Measurements from ENCODE around the gene ZNF277.
"Not testable (repeated sequence)": the region's sequence is repeated elsewhere in the genome, so short reads cannot be mapped to it uniquely, and the experiment has no call there.

The ZNF277 gene

GRCh38 chr7:112360681-112361080, 154.2 kb downstream of the ZNF277 start:
- DNase-seq: no peak

- DNase-seq: no peak
Observed at GRCh38 chr7:112361154-112361553, 154.7 kb downstream of the ZNF277 start.

GRCh38 chr7:112362053-112362650, 155.7 kb downstream of the ZNF277 start:
- DNase-seq: no peak

GRCh38 chr7:112362731-112363131, 156.2 kb downstream of the ZNF277 start:
- no peak for DNase-seq

- no peak for DNase-seq
Observed at GRCh38 chr7:112364388-112364787, 157.9 kb downstream of the ZNF277 start.

- DNase-seq: no peak
Observed at GRCh38 chr7:112365551-112365950, 159.1 kb downstream of the ZNF277 start.

GRCh38 chr7:112366886-112367285, 160.4 kb downstream of the ZNF277 start:
- no peak for DNase-seq

- no peak for DNase-seq
Observed at GRCh38 chr7:112370436-112370835, 163.9 kb downstream of the ZNF277 start.

- DNase-seq: no peak
Observed at GRCh38 chr7:112371701-112372100, 165.2 kb downstream of the ZNF277 start.

- no peak for DNase-seq
Observed at GRCh38 chr7:112372101-112372500, 165.6 kb downstream of the ZNF277 start.

GRCh38 chr7:112377593-112377992, 171.1 kb downstream of the ZNF277 start:
- no peak for DNase-seq

GRCh38 chr7:112381311-112382091, 175.0 kb downstream of the ZNF277 start:
- no peak for DNase-seq

GRCh38 chr7:112383671-112384417, 177.3 kb downstream of the ZNF277 start:
- DNase-seq: no peak

GRCh38 chr7:112385516-112385915, 179.0 kb downstream of the ZNF277 start:
- DNase-seq: no peak

- DNase-seq: no peak
Observed at GRCh38 chr7:112386619-112387018, 180.1 kb downstream of the ZNF277 start.

GRCh38 chr7:112390167-112390566, 183.7 kb downstream of the ZNF277 start:
- DNase-seq: no peak

- not testable (repeated sequence) for DNase-seq
Observed at GRCh38 chr7:112391079-112391821, 184.8 kb downstream of the ZNF277 start.

- DNase-seq: not testable (repeated sequence)
Observed at GRCh38 chr7:112391841-112392286, 185.4 kb downstream of the ZNF277 start.
